DND-41 (cell line): ENCODE data around the gene MEIOB.

Source experiments
- EZH2 ChIP-seq: IDR thresholded peaks from 3 replicates; pipeline ENCODE4 v1.6.1; 2012; ENCODE audit warnings: borderline replicate concordance, low read depth, mild to moderate bottlenecking, moderate library complexity, low read length, inconsistent platforms; ENCODE audit not compliant: severe bottlenecking
- TF ChIP-seq, protein P1 (sequence below): IDR thresholded peaks from 2 replicates; pipeline ENCODE4 v1.5.1; 2012; ENCODE audit warnings: borderline replicate concordance, low read length, moderate library complexity, mild to moderate bottlenecking; ENCODE audit not compliant: poor library complexity, severe bottlenecking; ENCODE audit errors: extremely low read depth

DNA sequence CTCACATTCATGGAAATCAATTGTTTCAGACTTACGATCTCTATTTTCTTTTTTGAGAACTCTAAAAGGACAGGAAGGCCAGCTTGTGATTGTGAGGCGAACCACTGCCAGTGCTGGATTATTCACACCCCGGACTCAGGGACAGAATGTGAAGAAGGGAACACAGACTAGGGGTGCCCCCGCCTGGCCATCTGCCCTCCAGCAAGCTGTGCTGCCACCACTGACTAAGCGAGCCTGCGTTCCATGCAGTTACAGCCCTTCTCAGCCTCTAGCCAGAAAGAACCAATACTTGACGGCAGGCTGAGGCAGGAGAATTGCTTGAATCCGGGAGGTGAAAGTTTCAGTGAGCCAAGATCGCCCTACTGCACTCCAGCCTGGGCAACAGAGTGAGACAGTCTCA, 48.1 kb downstream of the MEIOB start:
- TF ChIP-seq, protein P1, sequence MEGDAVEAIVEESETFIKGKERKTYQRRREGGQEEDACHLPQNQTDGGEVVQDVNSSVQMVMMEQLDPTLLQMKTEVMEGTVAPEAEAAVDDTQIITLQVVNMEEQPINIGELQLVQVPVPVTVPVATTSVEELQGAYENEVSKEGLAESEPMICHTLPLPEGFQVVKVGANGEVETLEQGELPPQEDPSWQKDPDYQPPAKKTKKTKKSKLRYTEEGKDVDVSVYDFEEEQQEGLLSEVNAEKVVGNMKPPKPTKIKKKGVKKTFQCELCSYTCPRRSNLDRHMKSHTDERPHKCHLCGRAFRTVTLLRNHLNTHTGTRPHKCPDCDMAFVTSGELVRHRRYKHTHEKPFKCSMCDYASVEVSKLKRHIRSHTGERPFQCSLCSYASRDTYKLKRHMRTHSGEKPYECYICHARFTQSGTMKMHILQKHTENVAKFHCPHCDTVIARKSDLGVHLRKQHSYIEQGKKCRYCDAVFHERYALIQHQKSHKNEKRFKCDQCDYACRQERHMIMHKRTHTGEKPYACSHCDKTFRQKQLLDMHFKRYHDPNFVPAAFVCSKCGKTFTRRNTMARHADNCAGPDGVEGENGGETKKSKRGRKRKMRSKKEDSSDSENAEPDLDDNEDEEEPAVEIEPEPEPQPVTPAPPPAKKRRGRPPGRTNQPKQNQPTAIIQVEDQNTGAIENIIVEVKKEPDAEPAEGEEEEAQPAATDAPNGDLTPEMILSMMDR, result peak; percentile 32
- no peak for TF ChIP-seq EZH2
